UCSD-AML1 (cell line): ENCODE results near the gene ZNF521.

ENCODE experiments used
- DNase-seq: peaks from one replicate; lab custom pipeline; 2025; ENCODE audit not compliant: unreplicated experiment; lab: John Stamatoyannopoulos, UW

The ZNF521 gene

DNA sequence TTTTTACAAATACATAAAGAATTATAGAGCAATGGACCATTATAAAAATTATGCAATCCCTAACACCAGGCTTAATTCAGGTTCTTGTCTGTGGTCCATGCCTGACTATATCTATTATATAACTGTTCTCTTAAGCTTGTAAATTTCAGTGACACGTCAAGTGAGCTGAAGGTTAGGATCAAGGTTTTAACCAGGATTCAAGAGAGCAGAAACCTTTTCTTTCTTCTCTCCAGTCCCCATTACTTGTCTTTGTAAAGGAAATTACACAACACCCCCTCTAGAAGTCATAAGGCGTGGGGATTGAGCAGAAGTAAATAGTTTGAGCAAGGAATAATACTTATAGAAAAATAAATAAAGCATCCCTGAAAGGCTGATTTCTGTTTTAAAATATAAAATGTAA, 122.0 kb downstream of the ZNF521 start:
- DNase-seq, result no peak

DNA sequence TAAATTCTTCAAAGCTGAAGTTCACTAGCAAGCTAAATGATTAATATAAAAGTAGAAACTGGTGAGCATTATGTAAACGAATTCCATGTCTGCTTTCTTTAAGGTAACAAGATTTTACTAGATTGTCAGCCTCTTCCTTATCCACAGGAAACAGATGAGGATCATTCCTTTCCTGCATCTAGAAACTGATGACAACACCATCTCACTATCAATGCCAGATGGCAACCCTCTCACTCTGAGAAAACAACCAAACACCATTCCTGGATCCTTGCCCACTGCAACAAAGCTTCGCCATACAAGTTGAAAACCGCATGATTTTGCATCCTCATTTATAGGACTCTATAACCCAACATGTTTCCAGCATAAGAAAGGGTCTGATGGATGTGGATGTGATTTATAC, 122.9 kb downstream of the ZNF521 start:
- DNase-seq, result peak; percentile 41

DNA sequence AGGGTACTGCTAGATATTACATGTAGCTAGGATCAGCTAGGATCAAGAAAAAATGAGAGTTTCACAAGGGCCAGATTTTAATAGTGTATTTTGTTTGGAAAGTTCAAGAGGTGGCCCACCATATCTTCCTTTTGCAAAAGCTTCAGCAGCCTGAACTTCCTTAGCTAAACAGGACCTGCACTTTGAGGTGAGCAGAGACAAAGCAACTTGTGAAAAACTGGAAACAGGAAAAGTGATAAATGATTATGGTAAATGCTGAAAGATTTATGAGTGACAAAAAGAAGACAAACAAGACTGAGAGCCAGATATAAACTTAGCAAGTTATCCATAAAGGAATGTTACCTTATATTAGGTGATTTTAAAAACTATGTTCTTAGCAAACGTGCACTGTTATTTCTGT, 123.6 kb downstream of the ZNF521 start:
- DNase-seq, result no peak

GRCh38 chr18:25225151-25225550, 126.8 kb downstream of the ZNF521 start:
- DNase-seq, result peak; percentile 16

- no peak for DNase-seq
These were observed 127.8 kb downstream of the ZNF521 start for GRCh38 chr18:25223899-25224886.

- no peak for DNase-seq
These were observed 128.8 kb downstream of the ZNF521 start for GRCh38 chr18:25223211-25223610.

DNA sequence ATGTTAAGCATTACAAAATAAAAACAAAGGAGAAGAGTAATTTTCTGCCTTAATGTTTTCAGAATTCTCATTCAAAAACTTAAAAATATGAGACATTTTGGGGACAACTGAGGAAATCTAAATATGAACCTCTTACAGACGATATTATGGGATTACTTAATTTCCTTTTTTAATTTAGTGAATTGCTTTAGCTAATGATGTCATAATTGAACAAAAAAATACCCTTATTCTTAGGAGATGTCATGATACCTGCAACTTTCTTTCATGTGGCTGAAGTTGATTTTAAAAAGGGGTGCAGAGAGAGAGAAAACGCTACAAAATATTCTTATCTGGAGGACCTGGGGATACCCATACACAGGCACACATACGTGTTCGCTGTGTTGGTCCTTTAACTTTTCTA, 129.3 kb downstream of the ZNF521 start:
- no peak for DNase-seq

DNA sequence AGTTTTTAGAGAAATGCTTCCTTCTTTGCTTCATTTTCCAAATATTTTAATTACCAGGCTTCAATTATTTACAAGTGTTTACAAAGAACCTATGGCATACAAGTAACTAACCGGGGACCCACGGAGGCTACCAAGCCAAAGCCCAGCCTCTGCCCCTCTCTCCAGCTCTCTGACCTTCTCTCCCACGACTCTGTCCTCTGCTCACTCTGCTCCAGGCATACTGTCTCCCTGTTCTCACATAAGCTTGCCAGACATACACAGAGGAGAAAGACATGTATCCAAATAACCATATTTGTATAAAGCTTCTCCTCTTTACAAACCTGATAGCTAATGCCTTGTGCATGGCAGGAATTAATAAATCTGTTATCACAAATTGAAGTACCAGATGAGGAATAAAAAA, 141.3 kb downstream of the ZNF521 start:
- DNase-seq, result no peak

DNA sequence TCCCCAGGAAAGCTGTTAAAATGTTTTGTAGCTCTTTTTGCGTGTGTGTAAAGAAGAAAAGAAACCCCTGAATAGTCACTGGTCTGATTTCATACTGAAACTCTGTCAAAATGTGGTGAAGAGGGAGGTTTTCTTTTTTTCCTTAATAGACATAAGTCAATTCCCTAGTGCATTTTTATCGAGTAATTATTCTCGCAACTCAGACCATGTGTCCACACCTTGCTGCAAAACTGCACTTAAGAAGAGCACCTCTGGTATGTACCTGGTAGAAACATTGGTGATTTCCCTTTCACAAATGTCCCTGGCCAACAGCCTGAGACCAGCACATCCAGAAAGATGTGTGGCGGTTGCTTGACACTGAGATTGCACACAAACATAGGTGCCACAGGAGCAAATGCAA, 159.9 kb downstream of the ZNF521 start:
- DNase-seq, result no peak

GRCh38 chr18:25190472-25190871, 161.5 kb downstream of the ZNF521 start:
- DNase-seq, result no peak

- DNase-seq, result no peak
These were observed 162.4 kb downstream of the ZNF521 start for GRCh38 chr18:25189391-25190185.

DNA sequence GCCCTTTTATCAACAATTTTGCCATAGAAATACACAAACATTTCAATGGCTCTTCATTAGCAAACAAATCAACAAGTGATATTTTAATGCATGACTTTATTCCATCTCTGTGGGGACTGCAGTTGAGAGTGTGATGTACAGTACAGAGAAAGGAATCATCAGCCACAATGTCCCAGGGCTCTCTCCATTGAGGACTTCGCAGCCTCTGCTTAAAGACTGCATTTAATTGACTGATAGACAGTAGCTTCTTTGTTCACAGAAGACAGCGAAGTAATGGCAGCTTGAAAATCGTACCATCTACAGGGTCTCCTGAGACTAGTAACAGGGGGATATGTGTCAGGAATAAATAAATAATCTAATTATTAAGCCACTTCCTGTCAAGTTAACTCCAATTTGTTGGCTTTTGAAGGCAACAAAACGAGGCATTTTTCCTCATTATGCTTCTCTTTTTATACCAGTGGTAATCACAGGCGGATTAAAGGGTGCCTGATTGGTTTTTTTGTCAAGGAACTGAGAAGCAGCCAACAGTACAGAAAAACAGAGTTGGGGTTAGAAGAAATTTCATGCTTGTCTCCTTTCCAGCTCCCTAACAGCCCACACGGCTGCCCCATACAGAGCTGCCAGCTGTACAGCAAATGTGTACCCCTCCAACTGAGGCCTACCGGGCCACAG, 164.3 kb downstream of the ZNF521 start:
- no peak for DNase-seq

DNA sequence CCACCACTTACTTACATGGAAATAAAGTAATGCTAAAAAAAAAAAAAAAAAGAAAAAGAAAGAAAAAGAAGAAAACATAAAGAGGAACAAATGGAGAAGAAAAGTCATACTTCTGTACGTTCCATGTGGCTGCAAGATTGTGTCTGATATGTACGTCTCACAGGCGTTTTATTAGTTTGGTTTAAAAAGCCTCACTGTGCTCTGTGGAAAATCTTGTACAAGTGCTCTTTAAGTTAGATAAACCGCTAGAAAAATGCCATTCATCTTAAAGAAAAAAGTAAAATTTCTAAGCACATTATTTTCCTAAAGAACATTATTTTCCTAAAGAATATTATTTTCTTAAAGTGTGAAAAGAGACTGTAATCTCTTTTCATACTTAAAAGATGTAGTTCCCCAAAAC, 165.1 kb downstream of the ZNF521 start:
- no peak for DNase-seq

DNA sequence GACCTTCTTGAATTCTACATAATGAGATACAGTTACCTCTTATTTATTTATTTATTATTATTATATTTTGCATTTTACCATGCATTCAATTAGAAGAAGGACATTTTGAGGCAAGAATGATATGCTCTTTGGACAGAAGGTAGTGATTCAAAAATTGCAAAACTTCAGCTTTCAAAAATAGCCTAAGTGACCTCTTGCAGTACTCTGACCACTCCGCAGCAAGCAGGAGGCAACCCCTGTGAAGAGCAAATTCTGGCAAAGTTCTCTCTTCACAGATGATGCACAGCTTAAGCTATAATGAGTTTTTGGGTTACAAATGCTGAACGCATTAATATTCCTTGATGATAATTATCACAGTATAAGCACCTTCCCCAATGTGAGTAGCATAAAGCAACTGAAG, 170.0 kb downstream of the ZNF521 start:
- no peak for DNase-seq

- DNase-seq, result no peak
These were observed 170.4 kb downstream of the ZNF521 start for GRCh38 chr18:25181581-25181980.

GRCh38 chr18:25180973-25181548, 170.9 kb downstream of the ZNF521 start:
- DNase-seq, result peak; percentile 23

GRCh38 chr18:25177631-25178030, 174.3 kb downstream of the ZNF521 start:
- no peak for DNase-seq

DNA sequence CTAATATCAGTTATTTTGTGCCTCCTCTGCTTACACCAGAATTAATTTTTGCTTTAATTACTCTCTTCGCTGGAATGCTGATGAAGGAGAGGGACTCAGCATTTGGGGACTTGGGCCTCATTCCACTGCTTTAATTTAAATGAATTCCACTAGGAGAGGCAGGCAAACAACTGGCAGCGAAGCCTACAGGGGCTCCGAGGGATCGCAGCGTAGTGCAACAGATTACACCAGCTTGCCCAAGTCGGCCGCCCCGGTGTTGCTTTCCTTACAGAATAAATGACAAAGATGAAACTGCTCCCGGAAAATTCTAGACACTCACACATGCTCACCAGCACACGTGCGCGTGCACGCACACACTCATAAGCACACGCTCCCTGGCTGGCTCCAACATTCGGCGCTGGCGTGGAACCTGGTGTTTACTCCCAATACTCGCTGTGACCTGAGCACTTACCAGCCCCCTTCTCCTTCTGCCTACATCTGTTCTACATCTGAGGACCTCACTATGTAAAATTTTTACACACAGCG, 175.4 kb downstream of the ZNF521 start:
- no peak for DNase-seq

GRCh38 chr18:25175558-25176517, 176.1 kb downstream of the ZNF521 start:
- DNase-seq, result no peak

DNA sequence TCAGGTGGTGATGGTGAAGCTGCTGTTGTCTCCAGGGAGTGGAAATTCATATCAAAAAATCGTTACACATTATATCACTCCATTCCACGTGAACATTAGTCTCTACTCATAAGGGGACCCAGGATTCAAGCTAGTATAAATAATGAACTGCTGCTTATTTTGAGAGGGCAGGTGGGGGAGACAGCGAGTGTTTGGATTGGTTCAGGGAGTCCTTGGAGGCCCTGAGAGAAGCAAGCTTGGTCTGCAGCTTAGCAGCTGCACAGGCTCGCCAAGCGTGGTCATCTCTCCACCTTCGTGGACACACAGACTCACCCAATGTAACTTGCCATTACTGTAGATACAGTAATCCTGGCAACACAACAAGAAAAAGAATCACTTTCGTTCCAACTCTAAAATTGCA, 177.6 kb downstream of the ZNF521 start:
- no peak for DNase-seq
